Measurements from ENCODE around the gene TMEM25. TPM values are rescaled to one million over a fixed set of nuclear protein-coding genes. Genes with fewer than 3 reads are reported as not detected.

Gene TMEM25
- total and polyA plus RNA-seq, 8 donors, result 15.4 to 33.2 (median 22.7) TPM

DNA sequence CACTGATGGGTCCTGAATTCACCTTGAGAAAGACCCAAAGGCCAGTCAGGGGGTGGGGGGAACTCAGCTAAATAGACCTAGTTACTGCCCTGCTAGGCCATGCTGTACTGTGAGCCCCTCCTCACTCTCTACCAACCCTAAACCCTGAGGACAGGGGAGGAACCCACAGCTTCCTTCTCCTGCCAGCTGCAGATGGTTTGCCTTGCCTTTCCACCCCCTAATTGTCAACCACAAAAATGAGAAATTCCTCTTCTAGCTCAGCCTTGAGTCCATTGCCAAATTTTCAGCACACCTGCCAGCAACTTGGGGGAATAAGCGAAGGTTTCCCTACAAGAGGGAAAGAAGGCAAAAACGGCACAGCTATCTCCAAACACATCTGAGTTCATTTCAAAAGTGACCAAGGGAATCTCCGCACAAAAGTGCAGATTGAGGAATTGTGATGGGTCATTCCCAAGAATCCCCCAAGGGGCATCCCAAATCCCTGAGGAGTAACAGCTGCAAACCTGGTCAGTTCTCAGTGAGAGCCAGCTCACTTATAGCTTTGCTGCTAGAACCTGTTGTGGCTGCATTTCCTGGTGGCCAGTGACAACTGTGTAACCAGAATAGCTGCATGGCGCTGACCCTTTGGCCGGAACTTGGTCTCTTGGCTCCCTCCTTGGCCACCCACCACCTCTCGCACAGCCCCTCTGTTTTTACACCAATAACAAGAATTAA is 6.1 kb upstream of the TMEM25 start:
- TF ChIP-seq, protein P1, sequence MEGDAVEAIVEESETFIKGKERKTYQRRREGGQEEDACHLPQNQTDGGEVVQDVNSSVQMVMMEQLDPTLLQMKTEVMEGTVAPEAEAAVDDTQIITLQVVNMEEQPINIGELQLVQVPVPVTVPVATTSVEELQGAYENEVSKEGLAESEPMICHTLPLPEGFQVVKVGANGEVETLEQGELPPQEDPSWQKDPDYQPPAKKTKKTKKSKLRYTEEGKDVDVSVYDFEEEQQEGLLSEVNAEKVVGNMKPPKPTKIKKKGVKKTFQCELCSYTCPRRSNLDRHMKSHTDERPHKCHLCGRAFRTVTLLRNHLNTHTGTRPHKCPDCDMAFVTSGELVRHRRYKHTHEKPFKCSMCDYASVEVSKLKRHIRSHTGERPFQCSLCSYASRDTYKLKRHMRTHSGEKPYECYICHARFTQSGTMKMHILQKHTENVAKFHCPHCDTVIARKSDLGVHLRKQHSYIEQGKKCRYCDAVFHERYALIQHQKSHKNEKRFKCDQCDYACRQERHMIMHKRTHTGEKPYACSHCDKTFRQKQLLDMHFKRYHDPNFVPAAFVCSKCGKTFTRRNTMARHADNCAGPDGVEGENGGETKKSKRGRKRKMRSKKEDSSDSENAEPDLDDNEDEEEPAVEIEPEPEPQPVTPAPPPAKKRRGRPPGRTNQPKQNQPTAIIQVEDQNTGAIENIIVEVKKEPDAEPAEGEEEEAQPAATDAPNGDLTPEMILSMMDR (IDR thresholded peaks at IDR 0.05), result no peak
- H3K27ac ChIP-seq, result no peak overlapping the region
- peaks cover 6 to 9% of the 10 kb centered on the region in 2 donors for H3K4me1 ChIP-seq
- ATAC-seq (no peak), DNase-seq (no peak)
- no peak overlapping the region for H3K4me3 ChIP-seq
- H3K9me3 ChIP-seq, result no peaks in the 10 kb centered on the region
- intact Hi-C loops (cut with DNase I), result no loop called here
- H3K36me3 ChIP-seq, result peaks cover 0 to 56% of the 10 kb centered on the region in 2 donors
- H3K27me3 ChIP-seq, result peaks cover 0 to 1% of the 10 kb centered on the region in 2 donors

DNA sequence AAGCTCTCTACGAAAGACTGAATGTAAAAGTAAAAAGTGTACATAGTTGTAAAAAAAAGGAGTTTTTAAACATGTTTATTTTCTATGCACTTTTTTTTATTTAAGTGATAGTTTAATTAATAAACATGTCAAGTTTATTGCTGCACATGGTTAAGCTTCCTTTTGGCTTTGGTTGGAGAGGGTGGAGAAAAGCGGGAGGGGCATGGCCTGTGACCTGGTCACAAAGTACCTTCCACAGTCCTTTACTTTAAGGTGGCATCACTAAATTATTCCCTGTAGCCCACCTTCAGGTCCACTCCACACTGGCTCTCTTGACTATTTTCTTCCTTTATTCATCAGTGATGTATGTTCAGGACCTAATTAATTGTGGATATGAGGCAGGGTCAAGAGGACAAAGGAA is 4.3 kb upstream of the TMEM25 start:
- no peak overlapping the region for H3K27ac ChIP-seq
- TF ChIP-seq, protein P1 (IDR thresholded peaks at IDR 0.05), result no peak
- ATAC-seq (no peak), DNase-seq (no peak)
- intact Hi-C loops (cut with DNase I), result no loop called here
- peaks cover 0 to 38% of the 10 kb centered on the region in 2 donors for H3K36me3 ChIP-seq
- H3K9me3 ChIP-seq, result no peaks in the 10 kb centered on the region
- H3K4me1 ChIP-seq, result peaks cover 7 to 27% of the 10 kb centered on the region in 2 donors
- H3K4me3 ChIP-seq, result no peak overlapping the region
- H3K27me3 ChIP-seq, result peaks cover 0 to 18% of the 10 kb centered on the region in 2 donors

DNA sequence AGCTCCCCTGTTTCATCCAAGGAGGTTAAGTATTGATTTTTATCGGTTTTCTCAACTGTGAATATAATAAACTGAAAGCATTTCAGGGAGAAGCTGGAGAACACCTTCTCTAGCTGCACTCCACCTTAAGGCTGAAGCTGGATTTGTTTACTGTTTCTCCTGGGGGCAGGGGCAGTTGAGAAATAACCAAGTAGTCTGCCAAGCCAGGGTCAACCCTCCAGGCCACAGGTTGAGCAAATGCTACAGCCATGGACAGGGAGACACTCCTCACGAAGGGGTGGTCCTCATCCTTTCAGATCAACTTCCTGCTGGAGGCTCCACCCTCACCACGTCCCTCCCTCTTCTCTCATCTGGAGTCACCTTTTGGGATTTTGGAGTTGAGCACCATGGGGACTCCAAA is 3.9 kb upstream of the TMEM25 start, which contains the start of gene TTC36:
Gene TTC36, plus strand, starts transcription at position 366 of the 400 bp plus-strand sequence. Its CDS starts 21 bp downstream, at position 387.
- peaks cover 0 to 18% of the 10 kb centered on the region in 2 donors for H3K27me3 ChIP-seq
- H3K36me3 ChIP-seq, result peaks cover 0 to 34% of the 10 kb centered on the region in 2 donors
- ATAC-seq, result no peak
- TF ChIP-seq, protein P1 (IDR thresholded peaks at IDR 0.05), result no peak
- no peaks in the 10 kb centered on the region for H3K9me3 ChIP-seq
- no peak within 1 kb of the TSS for H3K27ac ChIP-seq
- intact Hi-C loops (cut with DNase I), result no loop called here
- H3K4me3 ChIP-seq, result no peak within 1 kb of the TSS
- no peak for DNase-seq
- H3K4me1 ChIP-seq, result peaks cover 7 to 29% of the 10 kb centered on the region in 2 donors

DNA sequence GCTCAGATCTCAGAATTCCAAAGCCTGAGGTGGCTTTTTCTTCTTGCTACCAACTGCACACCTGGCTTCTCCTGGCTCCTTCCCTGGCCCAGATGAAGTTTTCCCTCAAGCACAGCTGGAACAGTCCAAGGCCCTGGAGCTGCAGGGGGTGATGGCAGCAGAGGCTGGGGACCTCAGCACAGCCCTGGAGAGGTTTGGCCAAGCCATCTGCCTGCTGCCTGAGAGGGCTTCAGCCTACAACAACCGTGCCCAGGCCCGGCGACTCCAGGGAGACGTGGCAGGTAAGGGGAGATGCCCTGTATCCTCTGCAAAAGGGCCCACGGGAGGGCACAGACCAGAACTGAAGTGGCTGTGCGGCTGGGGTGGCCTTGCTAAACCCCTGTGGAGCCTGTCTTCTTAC is 2.5 kb upstream of the TMEM25 start:
- Histone ChIP-seq H3K27ac (no peak overlapping the region), H3K9me3 (no peaks in the 10 kb centered on the region), H3K27me3 (peaks cover 0 to 18% of the 10 kb centered on the region in 2 donors), H3K4me1 (peaks cover 7 to 29% of the 10 kb centered on the region in 2 donors), H3K4me3 (no peak overlapping the region), H3K36me3 (peaks cover 0 to 21% of the 10 kb centered on the region in 2 donors)
- intact Hi-C loops (cut with DNase I), result no loop called here
- ATAC-seq (no peak), DNase-seq (no peak)
- TF ChIP-seq, protein P1 (IDR thresholded peaks at IDR 0.05), result no peak

DNA sequence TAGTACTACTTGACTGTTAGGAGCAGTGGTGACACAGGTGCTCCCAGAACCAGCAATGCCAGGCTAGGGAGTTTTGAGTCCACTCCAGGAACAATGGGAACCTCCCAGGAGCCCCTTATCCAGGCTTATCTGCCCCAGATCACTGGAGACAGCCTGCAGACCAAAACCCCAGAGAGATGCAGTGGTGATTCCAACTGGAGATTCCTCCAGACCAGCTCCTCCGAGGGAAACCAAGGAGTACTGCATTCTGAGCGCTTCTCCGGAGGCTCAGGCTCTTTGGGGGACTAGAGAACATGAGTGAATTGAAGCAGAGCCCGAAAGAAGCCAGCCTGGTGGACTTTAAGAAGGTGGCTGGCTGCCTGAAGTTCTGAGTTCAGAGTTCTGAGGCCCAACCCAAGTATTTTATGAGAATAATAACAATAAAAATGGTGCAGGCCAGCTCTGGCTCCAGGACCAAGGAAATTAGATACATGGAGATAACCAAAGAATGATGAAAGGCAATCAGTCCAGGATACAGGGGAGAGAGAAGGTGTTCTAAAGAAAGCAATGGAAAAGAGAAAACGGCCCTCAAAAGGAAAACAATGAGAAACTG is 1.3 kb upstream of the TMEM25 start:
- peaks cover 7 to 23% of the 10 kb centered on the region in 2 donors for H3K4me1 ChIP-seq
- intact Hi-C loops (cut with DNase I), result no loop called here
- no peaks in the 10 kb centered on the region for H3K9me3 ChIP-seq
- DNase-seq (no peak), ATAC-seq (no peak)
- H3K4me3 ChIP-seq, result peak overlapping the region in 1 of 2 donors; percentile 66
- TF ChIP-seq, protein P1 (IDR thresholded peaks at IDR 0.05), result no peak
- H3K36me3 ChIP-seq, result peaks cover 0 to 9% of the 10 kb centered on the region in 2 donors
- peaks cover 0 to 18% of the 10 kb centered on the region in 2 donors for H3K27me3 ChIP-seq
- H3K27ac ChIP-seq, result no peak overlapping the region
